HT1080 (cell line): ENCODE results near the gene ARSK. TPM values are rescaled to one million over a fixed set of nuclear protein-coding genes. Genes with fewer than 3 reads are reported as not detected.
A peak's percentile ranks its signal among the peaks of the same experiment; 100 is the strongest.
"Not testable (repeated sequence)": the region's sequence is repeated elsewhere in the genome, so short reads cannot be mapped to it uniquely, and the experiment has no call there.

Experiments used
- DNase-seq: peaks from one replicate; pipeline ENCODE4 v3.0.0-alpha.2; 2015; ENCODE audit warnings: low read depth
- total RNA-seq: library from RNA; depleted of rRNA; stranded (reverse); fragments of >200 nt; shearing (Covaris generic); gene quantifications from 2 replicates; pipeline ENCODE4 v1.2.3, GENCODE V29; 2014

Gene ARSK
- total RNA-seq, 1 experiment from 2014 or later = 7.0 TPM

- DNase-seq = no peak
Measured at GRCh38 chr5:95620870-95621838, 66.3 kb downstream of the ARSK start.

GRCh38 chr5:95621839-95622629, 67.1 kb downstream of the ARSK start:
- DNase-seq = no peak

GRCh38 chr5:95623706-95624105, 68.8 kb downstream of the ARSK start:
- no peak for DNase-seq

GRCh38 chr5:95624368-95624767, 69.5 kb downstream of the ARSK start:
- no peak for DNase-seq

GRCh38 chr5:95626701-95627100, 71.8 kb downstream of the ARSK start:
- DNase-seq = no peak

- DNase-seq = no peak
Measured at GRCh38 chr5:95627971-95628810, 73.3 kb downstream of the ARSK start.

- no peak for DNase-seq
Measured at GRCh38 chr5:95628933-95629332, 74.0 kb downstream of the ARSK start.

- no peak for DNase-seq
Measured at GRCh38 chr5:95630394-95630917, 75.6 kb downstream of the ARSK start.

- peak; percentile 68 for DNase-seq
Measured at GRCh38 chr5:95631255-95631958, 76.5 kb downstream of the ARSK start.

GRCh38 chr5:95631991-95632675, 77.2 kb downstream of the ARSK start:
- DNase-seq = peak; percentile 91

GRCh38 chr5:95632942-95633341, 78.0 kb downstream of the ARSK start:
- not testable (repeated sequence) for DNase-seq

- no peak for DNase-seq
Measured at GRCh38 chr5:95633671-95634070, 78.8 kb downstream of the ARSK start.

GRCh38 chr5:95634081-95634480, 79.2 kb downstream of the ARSK start:
- DNase-seq = no peak

- no peak for DNase-seq
Measured at GRCh38 chr5:95638632-95639031, 83.7 kb downstream of the ARSK start.

- DNase-seq = no peak
Measured at GRCh38 chr5:95641741-95642220, 86.9 kb downstream of the ARSK start.

- no peak for DNase-seq
Measured at GRCh38 chr5:95643152-95643551, 88.3 kb downstream of the ARSK start.

- DNase-seq = peak; percentile 67
Measured at GRCh38 chr5:95644351-95645042, 89.6 kb downstream of the ARSK start.

GRCh38 chr5:95646226-95646568, 91.3 kb downstream of the ARSK start:
- not testable (repeated sequence) for DNase-seq
